GM19035 (cell line): ENCODE data around the gene AGPAT4.
"Not testable (repeated sequence)": the region's sequence is repeated elsewhere in the genome, so short reads cannot be mapped to it uniquely, and the experiment has no call there.

Experiments used
- ATAC-seq: cut with Tn5 transposase; IDR thresholded peaks from one replicate; pipeline ENCODE4 v1.9.1; 2021; ENCODE audit not compliant: unreplicated experiment

Gene AGPAT4

DNA sequence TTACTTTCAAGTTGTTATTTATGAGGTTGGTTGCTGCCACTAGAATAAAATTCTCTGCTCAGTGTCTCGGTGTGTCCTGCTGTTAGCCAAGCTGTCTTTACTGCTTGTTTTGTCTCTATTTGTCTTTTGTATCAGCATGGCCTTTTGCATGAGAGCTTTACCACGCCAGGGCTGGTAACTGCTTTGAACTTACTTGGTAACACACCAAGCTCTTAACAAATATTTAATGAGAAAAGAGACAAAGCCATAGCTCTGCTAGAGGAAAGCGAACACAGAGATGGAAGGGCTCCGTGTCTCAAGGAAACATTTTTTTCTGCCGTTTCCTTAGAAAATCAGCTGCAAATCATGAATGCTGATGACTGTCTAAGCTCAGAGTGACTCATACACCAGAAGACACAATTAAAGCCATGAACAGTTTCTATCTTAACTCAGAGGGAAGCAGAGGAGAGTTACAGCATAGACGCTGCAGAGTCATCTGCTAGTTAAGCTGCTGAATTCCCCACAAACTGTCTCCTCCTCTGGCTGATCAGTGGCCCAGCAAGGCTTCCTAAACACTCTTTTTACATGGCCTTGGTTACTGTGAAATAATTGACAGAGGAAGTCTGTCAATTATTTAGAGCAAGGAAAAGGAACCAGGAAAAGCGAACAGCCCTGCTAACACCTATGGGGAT lies 44.8 kb downstream of the AGPAT4 start:
- no peak for ATAC-seq

- no peak for ATAC-seq
Observed at GRCh38 chr6:161228096-161228495, 45.8 kb downstream of the AGPAT4 start.

DNA sequence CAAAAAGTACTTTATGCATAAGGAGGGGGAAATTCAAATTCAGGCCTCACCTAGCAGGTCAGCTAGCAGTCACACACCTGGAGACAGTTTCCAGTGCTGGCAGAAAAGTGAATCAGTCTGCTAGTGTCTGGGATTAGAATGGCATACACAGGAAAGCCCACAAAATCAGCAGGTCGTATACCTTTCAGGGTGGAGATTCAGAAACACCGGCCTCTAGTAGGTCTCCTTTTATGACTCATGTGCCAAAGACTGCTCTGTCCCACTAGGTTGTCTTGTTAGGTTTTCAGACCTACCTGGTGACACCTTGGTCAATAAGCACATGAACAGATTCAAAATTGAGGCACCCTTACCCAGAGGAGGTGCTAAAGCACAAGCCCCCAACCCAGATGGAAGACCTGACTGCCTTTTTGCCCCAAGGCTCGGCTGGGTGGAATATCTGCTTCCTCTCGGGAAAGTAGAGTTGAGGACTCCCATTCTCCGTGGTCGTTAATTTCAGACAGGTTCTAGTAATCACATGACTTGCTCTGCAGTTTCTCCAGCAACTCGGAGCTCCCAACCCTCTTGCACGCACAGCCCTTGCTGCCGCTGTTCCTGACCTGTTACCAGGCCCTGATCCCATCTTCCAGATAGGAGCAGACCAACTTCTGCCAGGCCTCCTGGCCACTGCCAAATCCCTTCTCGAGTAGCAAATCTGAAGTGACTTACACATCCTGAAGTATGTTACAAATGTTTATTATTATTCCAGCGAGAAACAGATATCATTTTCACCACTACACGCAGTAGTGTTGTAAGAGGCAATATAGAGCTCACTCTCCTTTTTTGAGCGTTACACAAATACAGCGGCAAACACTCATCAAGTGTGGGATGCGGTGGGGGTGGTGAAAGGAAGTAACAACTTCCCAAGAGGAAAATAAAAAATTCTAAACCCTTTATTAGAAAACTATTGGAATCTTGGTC lies 46.6 kb downstream of the AGPAT4 start:
- no peak for ATAC-seq

DNA sequence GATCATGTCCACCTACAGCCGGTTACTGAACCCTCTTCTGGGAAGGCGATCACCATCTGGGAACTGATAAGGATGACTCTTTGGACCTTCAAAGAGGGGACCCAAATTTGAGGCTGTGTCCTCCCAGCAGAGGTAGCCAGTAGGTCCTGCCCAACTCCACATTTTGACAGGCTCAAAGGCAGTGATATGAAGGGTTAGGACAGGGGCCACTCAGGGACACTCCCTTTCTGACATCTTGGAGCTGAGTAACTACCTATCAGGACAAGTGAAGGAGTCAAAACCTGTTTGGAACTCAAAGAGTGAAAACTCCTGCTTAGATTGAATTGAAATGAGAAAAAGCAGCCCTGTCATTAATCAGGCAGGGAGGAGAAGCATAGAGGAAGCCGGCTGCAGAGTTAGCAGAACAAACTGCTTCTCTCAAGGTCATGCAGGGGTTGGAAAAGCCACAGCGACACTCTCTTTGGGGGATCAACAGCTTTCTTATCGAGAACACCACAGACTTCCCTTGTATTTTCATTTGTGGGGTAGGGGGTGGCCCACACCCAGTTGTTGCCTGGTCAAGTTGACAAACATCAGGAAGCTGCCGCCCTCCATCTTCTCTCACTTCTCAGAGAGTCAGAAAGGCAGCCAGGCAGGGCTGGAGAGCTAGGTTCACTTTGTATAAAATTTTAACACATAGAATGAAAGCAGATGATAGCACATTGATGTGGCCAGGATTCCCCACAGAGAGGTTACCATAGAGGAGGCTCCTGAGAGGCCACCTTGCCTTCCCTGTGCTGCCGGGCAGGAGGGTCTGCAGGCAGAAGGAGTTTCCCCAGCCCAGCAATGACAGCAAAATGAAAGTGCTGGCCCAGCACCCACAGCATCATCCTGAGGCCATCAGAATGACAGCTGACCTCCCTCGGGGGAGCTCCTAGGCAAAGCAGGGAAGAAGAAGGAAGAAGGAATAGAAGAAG lies 47.6 kb downstream of the AGPAT4 start:
- no peak for ATAC-seq

GRCh38 chr6:161225681-161226008 lies 48.2 kb downstream of the AGPAT4 start:
- ATAC-seq: no peak

- not testable (repeated sequence) for ATAC-seq
Observed at GRCh38 chr6:161224951-161225680, 48.7 kb downstream of the AGPAT4 start.

GRCh38 chr6:161223646-161224045 lies 50.2 kb downstream of the AGPAT4 start:
- no peak for ATAC-seq

DNA sequence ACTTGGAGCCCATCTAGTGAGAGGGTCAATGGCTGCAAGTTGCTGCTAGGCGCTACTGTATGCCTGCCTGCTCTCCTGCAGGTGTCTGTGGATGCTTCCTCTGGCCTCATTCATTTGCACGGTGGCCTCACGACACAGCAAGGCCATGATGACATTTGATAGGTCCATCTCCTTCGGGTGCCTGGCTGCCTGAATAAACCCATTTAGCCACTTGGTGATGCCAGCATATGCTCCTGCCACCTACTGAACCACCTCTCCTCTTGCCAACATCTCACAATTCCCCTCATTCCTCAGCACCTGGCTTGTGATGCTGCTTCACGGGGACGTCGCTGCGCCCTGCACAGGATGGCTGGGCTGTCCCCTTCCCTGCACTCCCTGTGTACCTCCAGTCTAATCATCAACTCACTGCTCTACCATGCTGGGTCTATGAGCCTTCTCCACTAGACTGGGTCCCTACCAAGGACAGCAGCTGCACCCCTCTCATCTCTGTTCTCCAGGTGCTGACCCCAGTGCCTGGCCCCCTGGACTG lies 51.1 kb downstream of the AGPAT4 start:
- no peak for ATAC-seq

DNA sequence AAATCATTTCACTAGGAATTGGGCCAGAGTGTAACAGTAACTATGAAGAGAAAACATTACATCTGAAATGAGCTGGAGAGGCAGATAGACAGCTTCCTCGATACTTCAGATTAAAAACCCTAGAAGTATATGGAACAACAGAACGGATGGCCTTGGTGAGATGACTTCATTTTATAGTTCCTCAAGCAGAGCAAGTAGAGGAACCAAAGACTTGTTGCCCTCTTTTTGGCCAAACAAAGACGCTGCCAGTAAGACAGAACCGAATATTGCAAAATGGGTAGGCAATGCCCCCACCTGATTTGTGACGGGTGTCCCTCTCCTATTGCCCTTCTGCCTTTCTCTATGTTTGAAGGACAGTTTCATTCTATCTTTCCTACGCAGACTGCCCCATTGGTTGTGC lies 53.5 kb downstream of the AGPAT4 start:
- ATAC-seq: no peak

DNA sequence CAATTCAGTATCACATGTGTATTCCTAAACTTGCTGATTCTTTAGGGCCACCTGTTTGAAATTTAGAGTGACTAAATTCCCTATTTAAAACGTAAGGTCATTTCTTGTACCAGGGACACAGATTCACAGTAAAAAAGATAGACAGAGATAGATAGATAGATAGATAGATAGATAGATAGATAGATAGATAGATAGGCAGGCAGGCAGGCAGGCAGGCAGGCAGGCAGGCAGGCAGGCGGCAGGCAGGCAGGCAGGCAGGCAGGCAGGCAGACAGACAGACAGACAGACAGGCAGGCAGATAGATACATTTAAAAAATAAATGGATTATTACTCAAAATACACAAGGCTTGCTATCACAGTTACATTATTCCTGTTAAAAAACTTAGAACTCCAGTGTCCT lies 54.2 kb downstream of the AGPAT4 start:
- no peak for ATAC-seq

DNA sequence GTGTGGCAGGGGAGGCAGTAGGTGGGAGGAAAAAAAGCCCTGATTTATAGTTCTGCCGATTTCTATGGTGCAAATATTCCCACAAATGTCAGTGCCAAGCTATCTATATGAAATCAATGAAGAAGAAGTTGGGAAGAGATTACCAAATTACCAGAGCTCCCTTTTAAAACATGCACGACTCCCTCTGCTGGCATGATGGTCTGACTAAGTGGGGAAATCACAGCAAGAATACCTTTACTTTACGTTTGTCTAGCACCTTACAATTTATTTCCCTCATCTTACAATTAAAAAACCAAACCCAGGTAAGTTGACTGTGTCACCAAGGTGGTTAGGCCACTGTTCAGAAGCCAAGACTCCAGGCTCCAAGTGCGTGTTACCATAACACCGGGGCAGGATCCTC lies 55.6 kb downstream of the AGPAT4 start:
- ATAC-seq: no peak

GRCh38 chr6:161217628-161218027 lies 56.2 kb downstream of the AGPAT4 start:
- no peak for ATAC-seq

DNA sequence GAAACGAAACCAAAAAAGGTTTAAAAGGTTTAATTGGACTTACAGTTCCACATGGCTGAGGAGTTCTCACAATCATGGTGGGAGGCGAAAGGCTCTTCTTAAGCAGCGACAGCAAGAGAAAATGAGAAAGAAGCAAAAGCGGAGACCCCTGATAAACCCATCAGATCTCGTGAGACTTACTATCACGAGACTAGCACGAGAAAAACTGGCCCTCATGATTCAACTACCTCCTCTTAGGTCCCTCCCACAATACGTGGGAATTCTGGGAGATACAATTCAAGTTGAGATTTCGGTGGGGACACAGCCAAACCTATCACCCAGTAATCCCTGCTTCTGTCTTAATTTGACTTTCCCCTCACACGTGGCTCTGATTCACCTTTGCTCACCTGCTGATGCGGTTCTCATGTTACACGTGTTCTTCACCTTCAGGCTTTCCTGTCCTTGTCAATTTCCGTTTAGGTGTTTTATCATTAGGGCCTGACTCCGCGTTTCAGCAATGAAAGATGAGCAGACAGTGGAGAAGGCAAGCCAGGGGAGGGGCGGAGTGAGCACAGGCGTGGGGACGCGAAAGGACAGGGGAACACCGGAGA lies 57.1 kb downstream of the AGPAT4 start:
- no peak for ATAC-seq

DNA sequence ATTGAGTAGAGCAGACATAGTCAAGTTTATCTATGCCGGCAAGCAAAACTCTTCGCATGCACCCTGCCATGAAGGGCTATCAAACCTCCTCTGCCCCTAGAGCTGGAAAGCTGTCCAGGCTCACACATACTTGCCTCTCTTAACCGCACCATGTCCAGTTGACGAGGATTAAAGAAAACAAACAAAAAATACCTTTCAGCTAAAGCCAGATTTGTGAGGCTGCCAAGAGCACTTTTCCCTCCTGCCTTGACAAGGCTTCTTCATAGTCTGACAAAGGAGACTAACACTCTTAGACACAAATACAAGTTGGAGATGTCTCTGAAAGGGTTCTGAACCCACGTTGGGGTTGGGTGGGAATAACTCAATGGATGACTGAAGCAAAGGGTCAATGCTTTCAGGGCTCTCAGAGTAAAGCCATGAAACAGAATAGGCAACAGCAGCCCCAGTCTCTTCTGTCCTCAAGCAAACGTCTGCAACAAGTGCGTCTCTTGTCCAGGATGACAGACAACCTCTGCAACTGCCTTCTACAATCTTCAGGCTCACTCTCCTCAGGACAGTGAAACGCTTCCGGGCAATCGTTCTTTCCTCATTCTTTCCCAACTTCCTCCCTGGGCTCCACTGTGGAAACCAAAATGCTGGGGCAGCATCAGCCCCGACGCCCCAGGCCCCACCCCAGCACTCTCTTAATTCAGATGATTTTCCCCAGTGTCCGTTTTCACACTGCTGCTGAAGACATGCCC lies 57.8 kb downstream of the AGPAT4 start:
- ATAC-seq: no peak

DNA sequence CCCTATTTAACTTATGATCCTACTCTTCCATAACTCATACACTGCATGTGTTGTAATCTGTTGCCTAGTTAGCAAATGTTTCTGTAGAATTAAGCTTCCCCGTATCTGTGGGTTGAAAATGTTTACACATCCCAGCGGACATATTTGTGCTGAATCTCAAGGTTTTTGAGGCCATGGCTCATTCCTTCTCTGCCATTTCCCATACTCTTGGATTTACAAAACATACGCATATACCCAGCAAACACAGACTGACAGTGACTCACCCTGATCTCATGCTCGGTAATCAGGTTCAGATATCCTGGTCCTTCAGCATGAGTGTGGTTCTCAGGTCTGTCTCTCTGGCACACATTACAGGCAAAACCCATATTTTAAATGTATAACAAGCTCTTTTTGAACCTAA lies 58.7 kb downstream of the AGPAT4 start:
- no peak for ATAC-seq

GRCh38 chr6:161214722-161215121 lies 59.1 kb downstream of the AGPAT4 start:
- no peak for ATAC-seq

GRCh38 chr6:161212902-161213301 lies 61.0 kb downstream of the AGPAT4 start:
- no peak for ATAC-seq

DNA sequence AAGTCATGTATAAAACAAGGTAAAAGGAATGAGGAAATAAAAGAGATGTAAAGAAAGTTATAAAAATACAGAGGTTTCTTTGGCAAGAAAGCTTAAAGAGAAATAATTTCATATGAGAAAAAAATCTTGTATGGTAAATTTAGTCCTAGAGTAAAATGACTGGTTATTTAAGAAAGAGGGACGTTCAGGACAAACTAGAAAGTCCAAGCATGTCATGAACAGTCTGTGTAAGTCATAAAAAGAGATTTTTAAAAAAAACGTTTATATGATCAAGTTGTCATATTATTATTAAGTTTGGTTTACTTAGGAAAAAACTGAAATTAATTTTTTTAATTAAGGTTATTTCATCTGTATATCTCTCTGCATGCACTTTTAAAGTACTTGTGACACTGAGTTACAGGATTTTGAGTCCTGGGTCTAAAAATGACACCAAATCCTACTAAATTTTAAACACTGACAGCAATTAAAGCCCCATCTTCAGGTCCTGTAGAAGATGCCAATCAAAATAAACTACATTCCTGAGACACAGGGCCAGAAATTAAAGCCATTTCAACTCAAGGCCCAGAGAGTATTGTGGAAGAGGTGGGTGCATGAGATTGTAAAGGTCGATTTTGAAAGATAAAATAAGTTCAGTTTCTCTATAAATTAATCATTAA lies 62.4 kb downstream of the AGPAT4 start:
- no peak for ATAC-seq

- no peak for ATAC-seq
Observed at GRCh38 chr6:161210857-161211256, 63.0 kb downstream of the AGPAT4 start.
